Left forelimb (tissue), 1 donor: Measurements from ENCODE around the gene FAM228A.
"Not testable (repeated sequence)": the region's sequence is repeated elsewhere in the genome, so short reads cannot be mapped to it uniquely, and the experiment has no call there.

ENCODE experiments used
- DNase-seq: peaks from one replicate; pipeline ENCODE4 v3.0.0-alpha.2; 2018; ENCODE audit warnings: low spot score

The FAM228A gene

GRCh38 chr2:24191156-24191555 is 16.3 kb downstream of the FAM228A start:
- DNase-seq: no peak

- no peak for DNase-seq
Observed at GRCh38 chr2:24191848-24192247, 17.0 kb downstream of the FAM228A start.

- not testable (repeated sequence) for DNase-seq
Observed at GRCh38 chr2:24197213-24197612, 22.4 kb downstream of the FAM228A start.

GRCh38 chr2:24199968-24200590 is 25.2 kb downstream of the FAM228A start:
- no peak for DNase-seq

GRCh38 chr2:24200799-24201198 is 25.9 kb downstream of the FAM228A start:
- no peak for DNase-seq

GRCh38 chr2:24203029-24203786 is 28.4 kb downstream of the FAM228A start:
- no peak for DNase-seq

- no peak for DNase-seq
Observed at GRCh38 chr2:24203787-24204150, 28.9 kb downstream of the FAM228A start.

GRCh38 chr2:24204505-24204904 is 29.7 kb downstream of the FAM228A start:
- DNase-seq: no peak

- DNase-seq: no peak
Observed at GRCh38 chr2:24205131-24205530, 30.3 kb downstream of the FAM228A start.

- no peak for DNase-seq
Observed at GRCh38 chr2:24206242-24206641, 31.4 kb downstream of the FAM228A start.

- DNase-seq: no peak
Observed at GRCh38 chr2:24206714-24207113, 31.9 kb downstream of the FAM228A start.

GRCh38 chr2:24207359-24207758 is 32.5 kb downstream of the FAM228A start:
- DNase-seq: no peak

GRCh38 chr2:24208490-24208889 is 33.6 kb downstream of the FAM228A start:
- no peak for DNase-seq

GRCh38 chr2:24209389-24210105 is 34.7 kb downstream of the FAM228A start:
- DNase-seq: no peak

GRCh38 chr2:24210106-24210455 is 35.2 kb downstream of the FAM228A start:
- no peak for DNase-seq

- no peak for DNase-seq
Observed at GRCh38 chr2:24210723-24211122, 35.9 kb downstream of the FAM228A start.

- DNase-seq: no peak
Observed at GRCh38 chr2:24211408-24211807, 36.6 kb downstream of the FAM228A start.

- DNase-seq: no peak
Observed at GRCh38 chr2:24214880-24215279, 40.0 kb downstream of the FAM228A start.

- no peak for DNase-seq
Observed at GRCh38 chr2:24220554-24221291, 45.9 kb downstream of the FAM228A start.

- no peak for DNase-seq
Observed at GRCh38 chr2:24221343-24222050, 46.6 kb downstream of the FAM228A start.

GRCh38 chr2:24222946-24223345 is 48.1 kb downstream of the FAM228A start:
- DNase-seq: no peak
